MCF 10A (cell line): ENCODE results near the gene CLEC4F. TPM values are rescaled to one million over a fixed set of nuclear protein-coding genes. Genes with fewer than 3 reads are reported as not detected.

Source experiments
- BruUV-seq: library from RNA; stranded (reverse); fragments of 400-500 nt; replicated peaks from 2 replicates; lab custom pipeline; 2021; lab: Mats Ljungman, UMichigan
- CTCF ChIA-PET: fragments of 300-600 bp; sonication (Branson Sonifier 250); formaldehyde crosslinking; extraction: SDS; loops from one replicate; lab custom pipeline; 2021; ENCODE audit warnings: antibody characterized with exemption, inconsistent platforms; lab: Yijun Ruan, JAX
- POLR2A ChIA-PET: fragments of 300-600, 350-650 bp; sonication (Branson Sonifier 250); formaldehyde crosslinking; extraction: SDS; loops from one replicate; lab custom pipeline; 2020; ENCODE audit warnings: antibody characterized with exemption, inconsistent platforms; lab: Yijun Ruan, JAX
- DNase-seq: peaks from one replicate; pipeline ENCODE4 v3.0.0-alpha.2; 2018; ENCODE audit not compliant: unreplicated experiment
- H3K27ac Mint-ChIP-seq: one replicate; pipeline ENCODE4 v1.8.0; 2022; ENCODE audit warnings: mild to moderate bottlenecking, low read depth, mixed read lengths; ENCODE audit not compliant: unreplicated experiment
- H3K27me3 Mint-ChIP-seq: one replicate; pipeline ENCODE4 v1.8.0; 2022; ENCODE audit warnings: mixed read lengths; ENCODE audit not compliant: insufficient read depth, unreplicated experiment
- H3K36me3 Mint-ChIP-seq: one replicate; pipeline ENCODE4 v1.8.0; 2022; ENCODE audit warnings: mild to moderate bottlenecking, moderate library complexity, mixed read lengths; ENCODE audit not compliant: insufficient read depth, unreplicated experiment
- H3K4me1 Mint-ChIP-seq: one replicate; pipeline ENCODE4 v1.8.0; 2022; ENCODE audit warnings: mixed read lengths; ENCODE audit not compliant: insufficient read depth, unreplicated experiment
- H3K4me3 Mint-ChIP-seq: one replicate; pipeline ENCODE4 v1.8.0; 2022; ENCODE audit warnings: mild to moderate bottlenecking, moderate library complexity, mixed read lengths; ENCODE audit not compliant: unreplicated experiment
- H3K9me3 Mint-ChIP-seq: one replicate; pipeline ENCODE4 v1.8.0; 2022; ENCODE audit warnings: mixed read lengths; ENCODE audit not compliant: unreplicated experiment
- intact Hi-C: fragments of 100-400 bp; cut with micrococcal nuclease; formaldehyde crosslinking; loops from 2 replicates; pipeline ENCODE4 v1.14.1; 2022
- total RNA-seq: library from RNA; stranded (reverse); gene quantifications from 2 replicates; pipeline ENCODE4 v1.2.3, GENCODE V29; 2022
- TF ChIP-seq, protein P1 (sequence below): fragments of 200-600 bp; IDR thresholded peaks from one replicate; pipeline ENCODE4 v1.8.0; 2022; ENCODE audit warnings: antibody characterized with exemption, mild to moderate bottlenecking; ENCODE audit not compliant: unreplicated experiment

Gene CLEC4F
- total RNA-seq, 1 experiment from 2014 or later: not detected

DNA sequence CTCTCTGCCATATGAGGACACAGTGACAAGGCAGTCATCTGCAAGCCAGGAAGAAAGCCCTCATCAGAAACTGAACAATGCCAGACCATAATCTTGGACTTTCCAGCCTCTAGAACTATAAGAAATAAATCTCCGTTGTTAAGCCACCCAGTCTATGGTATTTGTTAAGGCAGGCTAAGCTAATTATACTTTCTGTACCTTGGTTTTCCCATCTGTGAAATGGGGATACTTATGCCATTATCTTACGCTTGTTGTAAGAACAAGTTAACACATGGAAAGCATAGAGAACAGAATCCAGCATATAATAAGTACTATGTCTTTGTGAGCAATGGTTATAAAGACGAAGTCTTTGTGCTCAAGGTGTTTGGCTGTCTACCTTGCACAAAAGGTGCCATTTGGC lies 44.1 kb downstream of the CLEC4F start:
- TF ChIP-seq, protein P1, sequence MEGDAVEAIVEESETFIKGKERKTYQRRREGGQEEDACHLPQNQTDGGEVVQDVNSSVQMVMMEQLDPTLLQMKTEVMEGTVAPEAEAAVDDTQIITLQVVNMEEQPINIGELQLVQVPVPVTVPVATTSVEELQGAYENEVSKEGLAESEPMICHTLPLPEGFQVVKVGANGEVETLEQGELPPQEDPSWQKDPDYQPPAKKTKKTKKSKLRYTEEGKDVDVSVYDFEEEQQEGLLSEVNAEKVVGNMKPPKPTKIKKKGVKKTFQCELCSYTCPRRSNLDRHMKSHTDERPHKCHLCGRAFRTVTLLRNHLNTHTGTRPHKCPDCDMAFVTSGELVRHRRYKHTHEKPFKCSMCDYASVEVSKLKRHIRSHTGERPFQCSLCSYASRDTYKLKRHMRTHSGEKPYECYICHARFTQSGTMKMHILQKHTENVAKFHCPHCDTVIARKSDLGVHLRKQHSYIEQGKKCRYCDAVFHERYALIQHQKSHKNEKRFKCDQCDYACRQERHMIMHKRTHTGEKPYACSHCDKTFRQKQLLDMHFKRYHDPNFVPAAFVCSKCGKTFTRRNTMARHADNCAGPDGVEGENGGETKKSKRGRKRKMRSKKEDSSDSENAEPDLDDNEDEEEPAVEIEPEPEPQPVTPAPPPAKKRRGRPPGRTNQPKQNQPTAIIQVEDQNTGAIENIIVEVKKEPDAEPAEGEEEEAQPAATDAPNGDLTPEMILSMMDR: no peak
- intact Hi-C loops: no loop called here
- peaks cover 7% of the 10 kb centered on the region for H3K9me3 Mint-ChIP-seq
- no peak overlapping the region for H3K27ac Mint-ChIP-seq
- POLR2A ChIA-PET: no interaction called here
- H3K27me3 Mint-ChIP-seq: peaks cover 22% of the 10 kb centered on the region
- H3K4me1 Mint-ChIP-seq: peaks cover 8% of the 10 kb centered on the region
- no peaks in the 10 kb centered on the region for H3K36me3 Mint-ChIP-seq
- no TSS peak for BruUV-seq
- DNase-seq: no peak
- no peak overlapping the region for H3K4me3 Mint-ChIP-seq
- CTCF ChIA-PET: no interaction called here

- BruUV-seq: no TSS peak
- Mint-ChIP-seq H3K4me3 (no peak overlapping the region), H3K36me3 (no peaks in the 10 kb centered on the region), H3K27ac (no peak overlapping the region), H3K4me1 (peaks cover 6% of the 10 kb centered on the region), H3K27me3 (peaks cover 22% of the 10 kb centered on the region), H3K9me3 (peaks cover 7% of the 10 kb centered on the region)
- ChIA-PET POLR2A (interaction anchor here (1.1 kb wide), 1 partner anchor 62 kb away, joined by 3 read pairs; no protein-coding TSS in a partner anchor), CTCF (interaction anchor here (0.5 to 0.8 kb wide), 4 partner anchors 23 to 557 kb away, joined by 3 to 5 read pairs (median 3); partner anchors contain the start of gene ZNF638)
- DNase-seq: no peak
- TF ChIP-seq, protein P1: no peak
- intact Hi-C loops: no loop called here
These were observed 45.3 kb downstream of the CLEC4F start for GRCh38 chr2:70775141-70775540.

DNA sequence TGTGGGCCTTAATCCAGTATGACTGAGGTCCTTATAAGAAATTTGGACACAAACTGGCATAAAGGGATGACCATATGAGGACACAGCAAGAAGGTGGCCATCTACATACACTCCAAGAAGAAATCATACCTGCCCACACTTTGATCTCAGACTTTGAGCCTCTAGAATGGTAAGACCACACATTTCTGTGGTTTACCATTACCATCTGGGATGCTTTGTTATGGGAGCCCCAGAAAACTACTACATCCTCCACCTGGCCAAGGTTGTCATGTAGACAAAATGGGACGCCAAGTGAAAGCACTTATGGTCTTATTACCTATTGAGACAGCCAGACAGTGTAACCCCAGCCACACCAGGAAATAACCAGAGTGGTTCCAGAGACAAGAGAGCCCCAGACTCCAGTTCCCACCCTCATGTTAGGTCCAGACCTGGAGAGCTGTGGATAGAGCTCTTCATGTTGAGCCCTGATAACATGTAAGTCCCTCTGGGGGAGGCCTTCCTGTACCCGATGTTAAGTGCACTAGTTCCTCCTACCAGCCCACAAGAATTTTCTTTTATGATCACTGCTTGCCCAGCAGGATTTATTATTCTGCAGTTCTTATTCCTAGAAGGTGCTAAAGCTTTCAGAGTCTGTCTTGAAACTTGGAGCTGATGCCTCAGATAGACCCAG lies 47.8 kb downstream of the CLEC4F start:
- H3K36me3 Mint-ChIP-seq: no peaks in the 10 kb centered on the region
- peaks cover 40% of the 10 kb centered on the region for H3K27me3 Mint-ChIP-seq
- H3K4me1 Mint-ChIP-seq: no peaks in the 10 kb centered on the region
- peaks cover 7% of the 10 kb centered on the region for H3K9me3 Mint-ChIP-seq
- BruUV-seq: no TSS peak
- intact Hi-C loops: no loop called here
- no peak overlapping the region for H3K4me3 Mint-ChIP-seq
- H3K27ac Mint-ChIP-seq: no peak overlapping the region
- ChIA-PET CTCF (interaction anchor here (1.8 kb wide), 1 partner anchor 16 kb away, joined by 6 read pairs; no protein-coding TSS in a partner anchor), POLR2A (no interaction called here)
- TF ChIP-seq, protein P1: no peak
- DNase-seq: no peak

- intact Hi-C loops: no loop called here
- Mint-ChIP-seq H3K4me1 (no peaks in the 10 kb centered on the region), H3K36me3 (no peaks in the 10 kb centered on the region), H3K9me3 (peaks cover 7% of the 10 kb centered on the region), H3K27ac (no peak overlapping the region), H3K4me3 (no peak overlapping the region), H3K27me3 (peaks cover 47% of the 10 kb centered on the region)
- BruUV-seq: no TSS peak
- ChIA-PET CTCF (interaction anchor here (0.5 to 0.6 kb wide), 2 partner anchors 14 to 125 kb away, joined by 3 to 5 read pairs; no protein-coding TSS in a partner anchor), POLR2A (no interaction called here)
- DNase-seq: no peak
- TF ChIP-seq, protein P1: no peak
These were observed 49.0 kb downstream of the CLEC4F start for GRCh38 chr2:70771446-70771845.
